Ovary (tissue), 3 donors: Measurements from ENCODE around the gene PEAK1.

ENCODE experiments used
- CTCF ChIP-seq, 3 donors: fragments of 450-650 bp in 2 of 3; fragments of 200-600 bp in 1 of 3; IDR thresholded peaks; one replicate each; pipeline versions ENCODE4 v1.5.1 to v1.8.0; 2016 to 2022; ENCODE audit warnings: antibody characterized with exemption in 3 of 3, mild to moderate bottlenecking in 1 of 3
- EP300 ChIP-seq: sonication (generic); formaldehyde crosslinking; IDR thresholded peaks from one replicate; pipeline ENCODE4 v1.6.1; 2017; ENCODE audit warnings: antibody characterized with exemption
- donor health status: DM: no; HTN: no; CAD: no.

GRCh38 chr15:77224352-77224751 lies 195.6 kb downstream of the PEAK1 start:
- TF ChIP-seq CTCF (IDR thresholded peaks at IDR 0.05): no peak
- no peak for TF ChIP-seq EP300
